Measurements from ENCODE around the gene BRPF1.
A peak's percentile ranks its signal among the peaks of the same experiment; 100 is the strongest.

The BRPF1 gene

GRCh38 chr3:9731206-9732079 is at the start of gene BRPF1:
TSS of gene BRPF1 (plus strand) at chr3:9731735. CDS start at chr3:9734141, 2,406 bp downstream.
- peak; percentile 100 for DNase-seq

- DNase-seq: no peak
These were observed 49.4 kb upstream of the BRPF1 start for GRCh38 chr3:9682096-9682495.

GRCh38 chr3:9683426-9683825 is 48.1 kb upstream of the BRPF1 start:
- no peak for DNase-seq

GRCh38 chr3:9685216-9686049 is 46.1 kb upstream of the BRPF1 start:
- no peak for DNase-seq

- no peak for DNase-seq
These were observed 45.4 kb upstream of the BRPF1 start for GRCh38 chr3:9686050-9686550.

- DNase-seq: no peak
These were observed 44.8 kb upstream of the BRPF1 start for GRCh38 chr3:9686703-9687102.

- DNase-seq: no peak
These were observed 44.0 kb upstream of the BRPF1 start for GRCh38 chr3:9687514-9687913.

- DNase-seq: no peak
These were observed 42.6 kb upstream of the BRPF1 start for GRCh38 chr3:9688961-9689360.

- no peak for DNase-seq
These were observed 41.8 kb upstream of the BRPF1 start for GRCh38 chr3:9689757-9690156.

GRCh38 chr3:9690451-9691450 is 40.8 kb upstream of the BRPF1 start:
- no peak for DNase-seq

GRCh38 chr3:9691636-9692035 is 39.9 kb upstream of the BRPF1 start:
- DNase-seq: no peak

- no peak for DNase-seq
These were observed 39.1 kb upstream of the BRPF1 start for GRCh38 chr3:9692416-9692815.

- DNase-seq: no peak
These were observed 36.2 kb upstream of the BRPF1 start for GRCh38 chr3:9695345-9695744.

GRCh38 chr3:9695746-9696145 is 35.8 kb upstream of the BRPF1 start:
- DNase-seq: no peak

- no peak for DNase-seq
These were observed 34.9 kb upstream of the BRPF1 start for GRCh38 chr3:9696480-9697220.

- DNase-seq: no peak
These were observed 33.6 kb upstream of the BRPF1 start for GRCh38 chr3:9697892-9698291.

- DNase-seq: no peak
These were observed 33.2 kb upstream of the BRPF1 start for GRCh38 chr3:9698293-9698692.

- no peak for DNase-seq
These were observed 31.0 kb upstream of the BRPF1 start for GRCh38 chr3:9700536-9700935.

GRCh38 chr3:9701006-9701405 is 30.5 kb upstream of the BRPF1 start:
- no peak for DNase-seq

- DNase-seq: no peak
These were observed 29.8 kb upstream of the BRPF1 start for GRCh38 chr3:9701711-9702110.

- no peak for DNase-seq
These were observed 28.3 kb upstream of the BRPF1 start for GRCh38 chr3:9703240-9703639.

Data from stimulated activated CD4-positive, alpha-beta T cell treated with anti-CD3 and anti-CD28 coated beads, Interleukin-4, amount 100 ng/mL, for 1 hour (primary cell).